Kidney epithelial cell (primary cell): ENCODE results near the gene CCDC83. TPM values are rescaled to one million over a fixed set of nuclear protein-coding genes. Genes with fewer than 3 reads are reported as not detected.
"Not testable (repeated sequence)": the region's sequence is repeated elsewhere in the genome, so short reads cannot be mapped to it uniquely, and the experiment has no call there.

Experiments
- DNase-seq: peaks from one replicate; pipeline ENCODE4 v3.0.0-alpha.2; 2010; ENCODE audit warnings: low read depth
- H3K27me3 ChIP-seq: 2 replicates; pipeline ENCODE4 v1.6.0; 2011; ENCODE audit warnings: low read length; ENCODE audit not compliant: control insufficient read depth, insufficient read depth
- H3K36me3 ChIP-seq: 2 replicates; pipeline ENCODE4 v1.5.1; 2011; ENCODE audit warnings: low read length; ENCODE audit not compliant: control insufficient read depth, insufficient read depth
- H3K4me3 ChIP-seq: 2 replicates; pipeline ENCODE4 v1.5.1; 2011; ENCODE audit warnings: low read depth, mild to moderate bottlenecking, control low read depth, low read length
- total RNA-seq: library from RNA; depleted of rRNA; stranded (reverse); fragments of >200 nt; gene quantifications from 2 replicates; pipeline ENCODE4 v1.2.3, GENCODE V29; 2015
- TF ChIP-seq, protein P1 (sequence below): IDR thresholded peaks from 2 replicates; pipeline ENCODE4 v1.5.1; 2011; ENCODE audit warnings: mild to moderate bottlenecking, moderate library complexity, low read length, control low read depth, inconsistent platforms; ENCODE audit not compliant: insufficient read depth, poor library complexity, severe bottlenecking

The CCDC83 gene
- total RNA-seq, 1 donor from 2014 or later: not detected

DNA sequence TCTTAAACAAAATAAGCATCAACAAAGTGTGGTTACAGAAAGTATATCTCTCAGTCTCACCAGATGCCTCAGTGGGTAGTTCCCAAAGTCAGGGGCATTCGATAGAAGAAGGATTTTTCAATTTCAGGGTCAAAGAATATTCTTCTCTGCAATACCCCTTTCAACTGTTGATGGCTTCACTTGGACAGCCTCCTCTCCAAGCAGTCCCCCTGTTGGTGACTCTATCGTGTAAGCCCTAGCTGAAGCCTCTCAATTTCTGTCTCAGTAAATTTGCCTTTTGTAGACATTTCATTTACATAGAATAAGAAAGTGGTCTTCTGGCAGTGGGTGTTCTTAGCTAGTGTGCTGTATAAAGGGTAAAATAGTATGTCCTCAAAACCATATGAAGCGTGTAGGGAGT lies 11.3 kb upstream of the CCDC83 start:
- Histone ChIP-seq H3K4me3 (no peak overlapping the region), H3K27me3 (no peaks in the 10 kb centered on the region), H3K36me3 (no peaks in the 10 kb centered on the region)
- TF ChIP-seq, protein P1, sequence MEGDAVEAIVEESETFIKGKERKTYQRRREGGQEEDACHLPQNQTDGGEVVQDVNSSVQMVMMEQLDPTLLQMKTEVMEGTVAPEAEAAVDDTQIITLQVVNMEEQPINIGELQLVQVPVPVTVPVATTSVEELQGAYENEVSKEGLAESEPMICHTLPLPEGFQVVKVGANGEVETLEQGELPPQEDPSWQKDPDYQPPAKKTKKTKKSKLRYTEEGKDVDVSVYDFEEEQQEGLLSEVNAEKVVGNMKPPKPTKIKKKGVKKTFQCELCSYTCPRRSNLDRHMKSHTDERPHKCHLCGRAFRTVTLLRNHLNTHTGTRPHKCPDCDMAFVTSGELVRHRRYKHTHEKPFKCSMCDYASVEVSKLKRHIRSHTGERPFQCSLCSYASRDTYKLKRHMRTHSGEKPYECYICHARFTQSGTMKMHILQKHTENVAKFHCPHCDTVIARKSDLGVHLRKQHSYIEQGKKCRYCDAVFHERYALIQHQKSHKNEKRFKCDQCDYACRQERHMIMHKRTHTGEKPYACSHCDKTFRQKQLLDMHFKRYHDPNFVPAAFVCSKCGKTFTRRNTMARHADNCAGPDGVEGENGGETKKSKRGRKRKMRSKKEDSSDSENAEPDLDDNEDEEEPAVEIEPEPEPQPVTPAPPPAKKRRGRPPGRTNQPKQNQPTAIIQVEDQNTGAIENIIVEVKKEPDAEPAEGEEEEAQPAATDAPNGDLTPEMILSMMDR: no peak
- no peak for DNase-seq

DNA sequence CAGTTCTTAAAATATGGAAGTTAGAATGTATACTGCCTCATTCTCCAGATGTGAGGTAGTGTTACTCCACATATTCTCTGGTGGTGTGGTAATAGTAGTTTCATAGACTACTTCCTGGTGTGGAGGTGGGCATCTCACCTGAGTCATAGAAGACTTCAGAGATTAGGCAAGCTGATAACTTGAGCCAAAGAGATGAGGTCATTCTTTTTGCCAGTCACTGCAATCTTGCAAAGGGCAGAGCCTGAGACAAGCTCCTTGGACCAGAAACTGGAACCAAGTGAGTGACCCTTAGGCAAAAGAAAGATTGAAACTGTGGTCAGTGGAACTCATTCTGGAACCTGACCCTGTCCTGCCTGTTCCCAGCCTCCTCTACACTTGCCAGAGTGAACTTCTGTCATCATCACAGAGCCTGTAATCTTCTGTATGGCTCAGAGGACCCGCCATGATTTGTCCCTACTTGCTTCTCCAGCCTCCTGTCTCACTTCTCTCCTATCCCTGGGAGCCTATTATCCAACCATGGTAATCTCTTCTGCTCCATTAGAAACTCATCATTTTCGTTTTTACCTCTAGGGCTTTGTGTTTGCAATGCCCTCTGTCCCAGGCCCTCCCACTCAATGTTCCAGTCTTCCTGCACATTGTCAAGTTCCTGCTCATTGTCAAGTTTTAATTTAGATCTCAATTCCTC lies 10.6 kb upstream of the CCDC83 start:
- H3K4me3 ChIP-seq: no peak overlapping the region
- TF ChIP-seq, protein P1: no peak
- H3K36me3 ChIP-seq: no peaks in the 10 kb centered on the region
- peak; percentile 93 for DNase-seq
- H3K27me3 ChIP-seq: no peaks in the 10 kb centered on the region

DNA sequence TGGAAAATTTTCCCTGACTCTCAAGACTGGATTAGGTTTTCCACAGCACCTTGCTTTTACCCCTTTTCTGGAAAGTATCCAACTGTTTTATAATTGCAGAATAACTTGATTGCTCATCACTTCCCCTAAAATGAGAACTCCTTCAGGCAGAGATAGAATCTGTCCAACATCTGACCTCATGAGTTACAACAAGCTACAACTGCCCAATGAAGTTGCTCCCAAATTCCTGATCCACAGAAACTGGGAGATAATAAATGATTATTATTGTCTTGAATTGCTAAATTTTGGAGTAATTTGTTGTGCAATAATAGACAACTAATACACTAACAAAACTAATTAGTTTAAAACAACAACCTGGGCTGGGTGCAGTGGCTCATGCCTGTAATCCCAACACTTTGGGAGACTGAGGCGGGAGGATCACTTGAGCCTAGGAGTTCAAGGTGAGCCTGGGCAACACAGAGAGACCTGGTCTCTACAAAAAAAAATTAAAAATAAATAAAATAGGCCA lies 10.0 kb upstream of the CCDC83 start:
- Histone ChIP-seq H3K36me3 (no peaks in the 10 kb centered on the region), H3K4me3 (no peak overlapping the region), H3K27me3 (no peaks in the 10 kb centered on the region)
- DNase-seq: no peak
- TF ChIP-seq, protein P1: no peak

DNA sequence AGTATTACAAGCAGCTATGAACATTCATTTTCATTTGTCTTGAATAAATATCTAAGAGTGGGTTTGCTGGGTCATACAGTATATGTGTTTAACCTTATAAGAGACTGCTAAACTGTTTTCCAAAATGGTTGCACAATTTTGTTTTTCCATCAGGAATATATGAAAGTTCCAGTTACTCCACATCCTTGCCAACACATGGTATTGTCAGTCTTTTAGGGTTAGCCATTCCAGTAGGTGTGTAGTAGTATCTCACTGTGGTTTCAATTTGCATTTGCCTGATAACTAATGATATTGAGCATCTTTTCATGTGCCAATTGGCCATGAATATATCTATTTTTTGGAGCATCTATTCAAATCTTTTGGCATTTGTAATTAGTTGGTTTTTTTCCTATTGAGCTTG lies 7.7 kb upstream of the CCDC83 start:
- TF ChIP-seq, protein P1: no peak
- Histone ChIP-seq H3K4me3 (no peak overlapping the region), H3K27me3 (no peaks in the 10 kb centered on the region), H3K36me3 (no peaks in the 10 kb centered on the region)
- DNase-seq: no peak

DNA sequence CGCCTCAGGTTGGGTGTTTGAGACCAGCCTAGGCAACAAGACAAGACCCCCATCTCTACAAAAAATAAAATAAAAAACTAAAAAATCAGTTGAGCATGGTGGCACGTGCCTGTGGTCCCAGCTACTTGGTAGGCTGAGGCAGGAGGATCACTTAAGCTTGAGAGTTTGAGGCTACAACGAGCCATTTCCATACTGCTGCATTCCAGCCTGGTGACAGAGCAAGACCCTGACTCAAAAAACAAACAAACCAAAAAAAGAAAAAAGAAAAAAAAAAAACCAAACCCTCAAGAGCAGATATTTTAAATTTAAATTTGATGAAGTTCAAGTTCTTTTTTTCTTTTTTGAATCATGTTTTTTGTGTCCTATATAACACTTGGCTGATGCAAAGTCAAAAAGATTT lies 7.2 kb upstream of the CCDC83 start:
- no peaks in the 10 kb centered on the region for H3K36me3 ChIP-seq
- H3K4me3 ChIP-seq: no peak overlapping the region
- H3K27me3 ChIP-seq: no peaks in the 10 kb centered on the region
- DNase-seq: no peak
- TF ChIP-seq, protein P1: no peak

DNA sequence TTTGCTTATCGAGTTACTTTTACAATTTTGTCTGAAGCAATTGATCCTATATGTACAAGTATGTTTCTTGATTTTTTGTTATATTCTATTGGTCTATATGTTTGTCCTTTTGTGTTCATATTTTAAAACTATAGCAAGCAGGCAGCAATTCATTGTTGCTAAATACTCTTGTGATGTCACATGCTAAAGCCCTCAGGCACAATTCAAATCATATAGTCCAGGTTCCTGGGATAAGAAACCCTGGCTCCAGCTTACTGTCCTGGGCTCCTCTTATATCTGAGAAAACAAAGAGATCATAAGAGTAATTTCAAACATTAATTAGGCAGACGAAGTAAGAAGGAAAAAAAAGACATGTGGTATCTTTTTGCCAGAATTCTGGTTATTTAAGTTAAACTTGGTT lies 6.6 kb upstream of the CCDC83 start:
- DNase-seq: no peak
- no peaks in the 10 kb centered on the region for H3K36me3 ChIP-seq
- TF ChIP-seq, protein P1: no peak
- no peaks in the 10 kb centered on the region for H3K27me3 ChIP-seq
- no peak overlapping the region for H3K4me3 ChIP-seq

DNA sequence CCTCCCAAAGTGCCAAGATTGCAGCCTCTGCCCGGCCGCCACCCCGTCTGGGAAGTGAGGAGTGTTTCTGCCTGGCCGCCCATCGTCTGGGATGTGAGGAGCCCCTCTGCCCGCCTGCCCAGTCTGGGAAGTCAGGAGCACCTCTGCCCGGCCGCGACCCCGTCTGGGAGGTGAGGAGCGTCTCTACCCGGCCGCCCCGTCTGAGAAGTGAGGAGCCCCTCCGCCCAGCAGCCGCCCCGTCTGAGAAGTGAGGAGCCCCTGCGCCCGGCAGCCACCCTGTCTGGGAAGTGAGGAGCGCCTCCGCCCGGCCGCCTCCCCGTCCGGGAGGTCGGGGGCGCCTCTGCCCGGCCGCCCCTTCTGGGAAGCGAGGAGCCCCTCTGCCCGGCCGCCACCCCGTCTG lies 2.4 kb upstream of the CCDC83 start:
- not testable (repeated sequence) for H3K36me3 ChIP-seq, H3K27me3 ChIP-seq, H3K4me3 ChIP-seq, DNase-seq

DNA sequence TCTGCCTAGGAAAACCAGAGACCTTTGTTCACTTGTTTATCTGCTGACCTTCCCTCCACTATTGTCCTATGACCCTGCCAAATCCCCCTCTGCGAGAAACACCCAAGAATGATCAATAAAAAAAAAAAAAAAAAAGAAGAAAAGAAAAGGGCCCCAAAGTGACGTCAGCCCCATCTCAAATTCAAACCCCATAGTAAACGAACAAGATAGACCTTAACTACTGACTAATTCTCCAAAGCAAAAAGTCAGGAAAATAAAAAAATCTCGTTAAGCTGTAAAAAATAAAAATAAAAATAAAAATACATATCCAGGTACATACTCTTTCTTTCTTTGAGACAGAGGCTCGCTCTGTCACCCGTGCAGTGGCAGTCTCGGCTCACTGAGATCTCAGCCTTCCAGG lies 1.6 kb upstream of the CCDC83 start:
- not testable (repeated sequence) for H3K36me3 ChIP-seq, H3K4me3 ChIP-seq, H3K27me3 ChIP-seq, DNase-seq
